Measurements from ENCODE around the gene LILRA2. TPM values are rescaled to one million over a fixed set of nuclear protein-coding genes. Genes with fewer than 3 reads are reported as not detected.

Gene LILRA2
- polyA plus RNA-seq, 6 donors from 2014 or later = 1.4 to 9.2 (median 2.9) TPM

DNA sequence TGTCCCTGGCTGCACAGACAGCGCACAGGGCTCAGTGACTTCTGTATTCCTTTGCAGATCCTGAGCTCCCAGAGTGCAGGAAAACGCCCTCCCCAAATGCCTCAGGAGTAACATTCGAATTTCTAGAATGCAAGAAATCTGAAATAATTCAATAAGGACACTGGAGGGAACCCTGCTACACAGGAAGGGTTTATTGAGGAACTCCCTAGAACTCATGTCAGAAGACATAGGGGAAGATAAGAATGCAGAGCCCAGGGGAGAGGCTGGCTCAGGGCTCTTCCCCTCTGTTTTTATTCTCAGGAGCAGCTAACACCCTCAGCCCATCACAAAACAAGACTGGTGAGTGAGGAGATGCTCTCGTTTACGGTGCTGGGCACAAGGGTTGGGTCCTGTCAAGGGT is 26.6 kb downstream of the LILRA2 start:
- Mint-ChIP-seq H3K4me3 (peak overlapping the region in 1 of 8 donors; percentile 5), H3K9me3 (peaks cover 0 to 5% (median 3%) of the 10 kb centered on the region in 7 donors), H3K4me1 (peaks cover 5 to 16% (median 13%) of the 10 kb centered on the region in 3 donors), H3K27me3 (peaks cover 13 to 32% (median 23%) of the 10 kb centered on the region in 3 donors), H3K36me3 (peaks cover 0 to 5% of the 10 kb centered on the region in 2 donors), H3K27ac (peak overlapping the region in 1 of 6 donors; percentile 56)
- DNase-seq (no peak), ATAC-seq (ENCODE audit: low read depth in 2 of 2) (no peak)

DNA sequence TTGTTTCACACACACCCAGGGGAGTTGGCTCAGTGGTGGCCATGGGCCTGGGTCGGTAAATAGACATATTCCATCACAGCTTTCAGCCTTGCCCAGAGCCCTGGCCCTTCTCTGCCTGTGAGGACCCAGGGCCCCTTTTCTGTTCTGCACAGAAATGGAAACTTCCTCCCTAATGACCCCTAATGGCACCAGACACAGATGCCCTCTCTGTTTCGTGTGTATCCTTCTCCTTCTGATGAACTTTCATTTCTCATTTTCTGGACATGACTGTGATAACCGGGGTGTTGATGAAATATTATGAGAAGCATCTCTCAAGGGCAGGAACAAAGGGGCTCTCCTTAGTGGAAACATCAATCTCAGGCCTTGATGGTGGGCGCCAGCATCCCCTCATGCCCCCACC is 32.6 kb downstream of the LILRA2 start:
- peaks cover 0 to 5% (median 3%) of the 10 kb centered on the region in 7 donors for H3K9me3 Mint-ChIP-seq
- peak; percentile 56 to 62 for ATAC-seq (ENCODE audit: low read depth in 2 of 2)
- H3K4me3 Mint-ChIP-seq = peak overlapping the region in 5 of 8 donors; percentile 26 to 87 (median 34)
- peak overlapping the region in 4 of 6 donors; percentile 26 to 72 (median 47) for H3K27ac Mint-ChIP-seq
- peaks cover 2 to 4% (median 3%) of the 10 kb centered on the region in 3 donors for H3K27me3 Mint-ChIP-seq
- peaks cover 0 to 7% of the 10 kb centered on the region in 2 donors for H3K36me3 Mint-ChIP-seq
- DNase-seq = no peak
- peaks cover 22 to 47% (median 32%) of the 10 kb centered on the region in 3 donors for H3K4me1 Mint-ChIP-seq

DNA sequence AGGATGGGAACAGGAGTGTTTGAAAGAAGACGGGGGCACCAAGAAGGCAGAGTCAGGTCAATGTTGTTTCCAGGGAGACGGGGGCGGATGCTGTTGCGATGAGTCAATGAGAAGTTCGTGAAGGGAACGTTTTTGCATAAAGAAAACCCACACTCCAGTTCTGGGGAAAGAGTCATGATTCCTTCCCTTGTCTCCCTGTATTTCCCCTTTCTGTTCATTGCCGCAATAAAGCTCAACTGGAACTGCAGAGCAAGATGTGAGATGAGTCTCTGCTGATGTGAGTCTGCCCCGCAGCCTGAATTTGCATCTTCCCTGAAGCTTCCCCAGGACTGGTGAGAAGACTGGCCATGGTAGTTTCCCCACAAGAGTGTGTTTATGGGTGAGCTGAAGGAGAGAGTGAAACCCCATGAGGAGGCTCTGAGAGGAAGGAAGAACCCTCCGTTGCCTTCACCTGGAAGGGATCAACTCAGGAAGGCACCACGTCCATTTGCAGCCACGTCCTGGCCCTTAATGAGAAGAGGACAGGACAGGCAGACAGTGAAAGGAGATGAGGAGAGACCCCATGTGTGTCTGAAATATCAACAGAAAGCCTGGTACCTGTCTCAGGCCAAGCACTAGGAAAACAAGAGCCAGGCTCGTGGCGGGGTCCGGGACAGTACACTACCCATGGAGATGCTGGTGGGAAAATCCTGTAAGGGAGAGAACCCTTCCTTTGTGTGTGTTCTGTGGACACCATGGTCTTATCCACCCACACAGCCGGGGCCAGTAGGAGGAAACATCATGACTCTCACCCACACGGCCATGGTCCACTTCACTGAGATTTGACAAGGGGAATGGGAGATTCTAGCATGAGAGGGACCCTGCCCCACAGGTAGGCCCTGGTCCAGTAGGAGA is 33.5 kb downstream of the LILRA2 start:
- peak overlapping the region in 5 of 6 donors; percentile 37 to 80 (median 64) for H3K27ac Mint-ChIP-seq
- peak; percentile 58 to 61 for ATAC-seq (ENCODE audit: low read depth in 2 of 2)
- no peak for DNase-seq
- peaks cover 0 to 7% of the 10 kb centered on the region in 2 donors for H3K36me3 Mint-ChIP-seq
- peaks cover 0 to 5% (median 3%) of the 10 kb centered on the region in 7 donors for H3K9me3 Mint-ChIP-seq
- peak overlapping the region in 6 of 8 donors; percentile 2 to 87 (median 39) for H3K4me3 Mint-ChIP-seq
- no peaks in the 10 kb centered on the region for H3K27me3 Mint-ChIP-seq
- H3K4me1 Mint-ChIP-seq = peaks cover 28 to 57% (median 40%) of the 10 kb centered on the region in 3 donors

DNA sequence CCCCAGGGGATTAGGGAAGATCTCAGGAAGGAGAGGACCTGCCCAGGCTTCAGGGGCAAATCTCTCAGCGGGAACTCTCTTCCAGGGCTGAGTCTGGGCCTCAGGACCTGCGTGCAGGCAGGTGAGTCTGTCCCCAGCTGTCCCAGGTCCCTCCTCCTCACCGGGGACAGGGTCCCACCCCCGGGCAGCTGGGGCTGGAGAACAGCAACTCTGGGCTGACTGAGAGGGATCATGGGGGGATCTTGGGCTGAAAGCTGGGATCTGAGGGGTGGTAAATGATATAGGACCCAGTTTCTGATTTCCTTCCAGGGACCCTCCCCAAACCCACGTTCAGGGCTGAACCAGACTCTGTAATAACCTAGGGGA is 34.2 kb downstream of the LILRA2 start:
- DNase-seq (no peak), ATAC-seq (ENCODE audit: low read depth in 2 of 2) (no peak)
- Mint-ChIP-seq H3K27me3 (no peaks in the 10 kb centered on the region), H3K9me3 (peaks cover 0 to 5% (median 3%) of the 10 kb centered on the region in 7 donors), H3K36me3 (peaks cover 0 to 7% of the 10 kb centered on the region in 2 donors), H3K4me3 (peak overlapping the region in 1 of 8 donors; percentile 67), H3K4me1 (peaks cover 35 to 62% (median 46%) of the 10 kb centered on the region in 3 donors), H3K27ac (peak overlapping the region in 3 of 6 donors; percentile 4 to 75 (median 59))

DNA sequence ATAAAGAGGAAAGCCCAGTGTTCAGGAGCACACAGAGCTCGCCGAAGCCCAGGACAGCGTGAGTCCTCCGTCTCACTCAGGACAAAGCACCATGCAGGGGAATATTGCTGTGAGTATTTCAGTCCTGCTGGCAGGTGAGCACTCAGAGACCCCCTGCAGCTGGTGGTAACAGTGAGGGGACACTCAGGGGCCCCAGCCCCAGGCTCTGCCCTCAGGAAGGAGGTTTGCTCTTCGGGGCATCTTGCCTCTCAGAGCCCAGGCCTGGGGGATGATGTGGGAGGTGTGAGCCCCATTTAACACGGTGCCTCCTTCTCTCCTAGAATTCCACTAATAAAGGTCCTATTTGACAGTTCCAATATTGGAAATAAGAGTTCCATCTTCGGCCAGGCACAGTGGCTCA is 34.6 kb downstream of the LILRA2 start:
- ATAC-seq (ENCODE audit: low read depth in 2 of 2) (no peak), DNase-seq (no peak)
- H3K9me3 Mint-ChIP-seq = peaks cover 0 to 5% (median 3%) of the 10 kb centered on the region in 7 donors
- H3K27me3 Mint-ChIP-seq = no peaks in the 10 kb centered on the region
- peaks cover 0 to 7% of the 10 kb centered on the region in 2 donors for H3K36me3 Mint-ChIP-seq
- H3K4me3 Mint-ChIP-seq = no peak overlapping the region
- no peak overlapping the region for H3K27ac Mint-ChIP-seq
- H3K4me1 Mint-ChIP-seq = peaks cover 35 to 66% (median 48%) of the 10 kb centered on the region in 3 donors

DNA sequence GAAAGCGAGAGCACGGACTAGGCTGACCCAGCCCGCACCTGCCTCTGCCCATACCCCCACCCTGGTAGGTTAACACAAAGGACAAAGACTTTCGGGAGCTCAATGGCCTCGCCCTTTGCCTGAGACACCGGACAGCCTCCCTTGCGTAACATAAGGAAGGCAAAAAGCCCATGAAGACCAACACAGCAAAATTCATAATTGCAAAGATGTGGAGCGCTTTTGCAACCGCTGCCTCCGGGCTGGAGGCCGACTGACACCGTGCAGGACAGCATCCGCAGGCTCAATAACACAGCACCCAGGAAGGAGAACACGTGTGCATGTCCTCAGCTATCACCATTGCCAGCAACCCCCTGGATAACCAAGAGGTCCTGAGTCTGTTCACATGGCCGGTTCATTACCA is 35.2 kb downstream of the LILRA2 start:
- no peaks in the 10 kb centered on the region for H3K27me3 Mint-ChIP-seq

DNA sequence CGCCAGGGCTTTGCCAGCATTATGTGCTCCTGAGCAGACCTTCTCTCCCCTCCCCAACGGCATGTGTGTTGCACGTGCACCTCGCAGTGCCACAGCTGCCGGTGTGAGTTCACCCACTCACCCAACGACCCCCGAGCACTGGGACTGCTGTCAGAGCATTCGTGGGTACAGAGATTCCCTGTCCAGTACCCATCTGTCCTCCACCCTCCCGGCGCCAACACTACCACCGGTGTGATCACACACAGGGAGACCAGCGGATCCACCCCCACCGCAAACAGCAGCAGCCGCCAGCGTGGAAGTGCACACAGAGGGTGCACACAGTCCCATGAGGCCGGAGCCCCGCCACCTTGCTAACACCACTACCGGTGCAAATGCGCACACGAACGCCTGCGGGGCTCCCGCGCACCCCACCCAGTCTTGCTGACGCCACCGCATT is 35.8 kb downstream of the LILRA2 start:
- no peak for ATAC-seq (ENCODE audit: low read depth in 2 of 2)
- Mint-ChIP-seq H3K4me3 (no peak overlapping the region), H3K27me3 (no peaks in the 10 kb centered on the region), H3K27ac (no peak overlapping the region), H3K36me3 (peaks cover 0 to 7% of the 10 kb centered on the region in 2 donors), H3K4me1 (peaks cover 45 to 75% (median 58%) of the 10 kb centered on the region in 3 donors), H3K9me3 (peaks cover 0 to 5% (median 3%) of the 10 kb centered on the region in 7 donors)
- DNase-seq = no peak

More for the DNA sequence above, 35.2 kb downstream of the LILRA2 start:
- Mint-ChIP-seq H3K4me3 (no peak overlapping the region), H3K4me1 (peaks cover 39 to 70% (median 52%) of the 10 kb centered on the region in 3 donors), H3K27ac (peak overlapping the region in 1 of 6 donors; percentile 33), H3K36me3 (peaks cover 0 to 7% of the 10 kb centered on the region in 2 donors), H3K9me3 (peaks cover 0 to 5% (median 3%) of the 10 kb centered on the region in 7 donors)
- no peak for ATAC-seq (ENCODE audit: low read depth in 2 of 2)
- DNase-seq = no peak

DNA sequence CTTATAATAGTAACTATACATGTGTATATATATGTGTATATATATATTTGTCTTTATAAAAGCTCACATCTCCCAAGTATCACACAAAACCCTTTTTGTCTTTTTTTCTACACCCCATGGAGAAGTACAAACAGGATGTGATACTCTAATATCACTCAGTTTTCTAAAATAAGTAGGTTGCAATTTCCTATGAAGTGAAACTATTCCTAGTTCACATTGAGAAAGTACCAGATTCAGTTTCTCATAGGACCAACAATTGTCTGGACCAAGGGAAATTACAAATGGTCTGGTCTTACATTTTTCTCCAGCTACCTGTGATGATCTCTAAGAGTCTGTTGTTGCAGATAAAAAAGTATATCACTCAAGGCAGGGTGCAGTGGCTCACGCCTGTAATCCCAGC is 38.8 kb downstream of the LILRA2 start:
- peak; percentile 20 for DNase-seq
- H3K36me3 Mint-ChIP-seq = no peaks in the 10 kb centered on the region
- peaks cover 59 to 81% (median 68%) of the 10 kb centered on the region in 3 donors for H3K4me1 Mint-ChIP-seq
- H3K4me3 Mint-ChIP-seq = peak overlapping the region; percentile 66 to 80 (median 73)
- peak overlapping the region; percentile 38 to 88 (median 78) for H3K27ac Mint-ChIP-seq
- ATAC-seq (ENCODE audit: low read depth in 2 of 2) = peak; percentile 22 to 48
- H3K9me3 Mint-ChIP-seq = peaks cover 0 to 4% (median 0%) of the 10 kb centered on the region in 7 donors
- H3K27me3 Mint-ChIP-seq = no peaks in the 10 kb centered on the region

DNA sequence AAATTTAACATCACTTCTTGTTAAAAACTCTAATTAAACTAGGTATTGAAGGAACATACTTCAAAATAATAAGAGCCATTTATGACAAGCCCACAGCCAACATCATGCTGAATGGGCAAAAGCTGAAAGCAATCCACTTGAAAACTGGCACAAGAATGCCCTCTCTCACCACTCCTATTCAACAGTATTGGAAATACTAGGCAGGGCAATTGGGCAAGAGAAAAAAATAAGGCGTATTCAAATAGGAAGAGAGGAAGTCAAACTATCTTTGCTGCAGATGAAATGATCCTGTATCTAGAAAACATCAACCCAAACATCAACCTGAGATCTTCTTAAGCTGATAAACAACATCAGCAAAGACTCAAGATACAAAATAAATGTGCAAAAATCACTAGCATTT is 41.1 kb downstream of the LILRA2 start:
- Mint-ChIP-seq H3K4me3 (peak overlapping the region in 7 of 8 donors; percentile 10 to 98 (median 36)), H3K4me1 (peaks cover 62 to 72% (median 64%) of the 10 kb centered on the region in 3 donors), H3K27ac (peak overlapping the region in 3 of 6 donors; percentile 77 to 79 (median 78)), H3K36me3 (no peaks in the 10 kb centered on the region), H3K27me3 (no peaks in the 10 kb centered on the region), H3K9me3 (peaks cover 0 to 4% (median 0%) of the 10 kb centered on the region in 7 donors)
- no peak for DNase-seq
- no peak for ATAC-seq (ENCODE audit: low read depth in 2 of 2)

DNA sequence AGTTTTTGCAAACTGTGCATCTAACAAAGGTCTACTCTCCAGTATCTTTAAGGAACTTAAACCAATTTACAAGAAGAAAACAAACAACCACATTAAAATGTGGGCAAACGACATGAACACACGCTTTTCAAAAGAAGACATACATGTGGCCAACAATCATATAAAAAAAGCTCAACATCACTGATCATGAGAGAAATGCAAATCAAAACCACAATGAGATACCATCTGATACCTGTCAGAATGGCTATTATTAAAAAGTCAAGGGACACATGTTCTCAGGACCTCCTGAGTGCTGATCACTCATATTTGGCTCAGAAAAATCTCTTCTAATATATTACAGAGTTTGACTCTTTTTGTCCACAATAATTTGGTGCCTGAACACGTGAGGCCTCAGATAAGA is 42.5 kb downstream of the LILRA2 start:
- ATAC-seq (ENCODE audit: low read depth in 2 of 2) = peak; percentile 66 to 70
- Mint-ChIP-seq H3K4me1 (peaks cover 62 to 79% (median 66%) of the 10 kb centered on the region in 3 donors), H3K36me3 (no peaks in the 10 kb centered on the region), H3K4me3 (peak overlapping the region; percentile 90 to 100 (median 96)), H3K27me3 (no peaks in the 10 kb centered on the region), H3K9me3 (peaks cover 0 to 4% (median 0%) of the 10 kb centered on the region in 7 donors), H3K27ac (peak overlapping the region; percentile 90 to 99 (median 98))
- peak; percentile 59 for DNase-seq

DNA sequence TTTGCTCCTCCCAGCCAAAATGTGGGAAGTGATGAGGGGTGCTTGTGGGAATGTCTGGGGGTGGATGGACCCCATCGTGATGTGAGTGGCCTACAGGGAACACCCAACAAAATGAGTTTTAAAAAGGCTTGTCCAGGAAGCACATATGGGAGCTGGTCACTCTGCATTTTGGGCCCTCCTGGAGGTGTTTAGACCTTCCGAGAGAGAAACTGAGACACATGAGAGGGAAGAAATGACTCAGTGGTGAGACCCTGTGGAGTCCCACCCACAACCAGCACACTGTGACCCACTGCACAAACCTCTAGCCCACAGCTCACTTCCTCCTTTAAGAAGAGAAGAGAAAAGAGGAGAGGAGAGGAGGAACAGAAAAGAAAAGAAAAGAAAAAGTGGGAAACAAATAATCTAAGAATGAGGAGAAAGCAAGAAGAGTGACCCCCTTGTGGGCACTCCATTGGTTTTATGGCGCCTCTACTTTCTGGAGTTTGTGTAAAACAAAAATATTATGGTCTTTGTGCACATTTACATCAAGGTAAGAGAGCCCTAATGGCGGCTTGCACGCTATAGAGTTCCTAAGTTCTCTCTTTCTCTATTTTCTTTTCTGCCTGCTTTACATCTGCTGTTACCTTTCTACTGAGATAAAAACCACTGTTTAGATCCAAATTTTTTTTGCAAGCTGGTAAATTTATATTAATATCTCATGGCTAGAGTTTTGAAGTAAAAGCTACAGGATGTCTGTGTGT is 43.4 kb downstream of the LILRA2 start:
- ATAC-seq (ENCODE audit: low read depth in 2 of 2) (peak; percentile 67 to 72), DNase-seq (peak; percentile 51)
- Mint-ChIP-seq H3K27me3 (no peaks in the 10 kb centered on the region), H3K36me3 (peaks cover 0 to 7% of the 10 kb centered on the region in 2 donors), H3K27ac (peak overlapping the region; percentile 90 to 99 (median 98)), H3K4me3 (peak overlapping the region; percentile 90 to 100 (median 96)), H3K4me1 (peaks cover 62 to 80% (median 69%) of the 10 kb centered on the region in 3 donors), H3K9me3 (peaks cover 0 to 4% (median 0%) of the 10 kb centered on the region in 7 donors)

DNA sequence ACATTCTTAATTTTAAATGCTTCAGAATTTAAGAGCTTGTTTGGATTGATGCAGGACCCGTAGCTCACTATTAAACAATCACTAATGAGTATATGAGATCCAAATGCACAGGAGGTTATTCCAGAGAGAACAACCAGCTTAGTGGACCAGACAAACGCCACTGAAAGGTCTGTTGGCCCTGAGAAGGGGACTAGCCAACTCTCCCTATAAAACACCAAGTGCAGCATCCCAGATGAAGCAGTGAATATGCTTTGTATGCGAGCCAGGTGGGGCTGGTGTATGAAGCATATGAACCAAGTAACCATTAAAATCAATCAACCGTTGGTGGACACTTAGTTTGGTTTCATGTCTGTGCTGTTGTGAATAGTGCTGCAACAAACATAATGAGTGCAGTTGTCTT is 46.9 kb downstream of the LILRA2 start:
- Mint-ChIP-seq H3K27me3 (no peaks in the 10 kb centered on the region), H3K4me1 (peaks cover 55 to 82% (median 73%) of the 10 kb centered on the region in 3 donors), H3K9me3 (peaks cover 0 to 2% (median 0%) of the 10 kb centered on the region in 7 donors), H3K4me3 (peak overlapping the region; percentile 21 to 95 (median 74)), H3K27ac (peak overlapping the region in 4 of 6 donors; percentile 49 to 78 (median 74)), H3K36me3 (peaks cover 0 to 9% of the 10 kb centered on the region in 2 donors)
- no peak for DNase-seq
- no peak for ATAC-seq (ENCODE audit: low read depth in 2 of 2)

DNA sequence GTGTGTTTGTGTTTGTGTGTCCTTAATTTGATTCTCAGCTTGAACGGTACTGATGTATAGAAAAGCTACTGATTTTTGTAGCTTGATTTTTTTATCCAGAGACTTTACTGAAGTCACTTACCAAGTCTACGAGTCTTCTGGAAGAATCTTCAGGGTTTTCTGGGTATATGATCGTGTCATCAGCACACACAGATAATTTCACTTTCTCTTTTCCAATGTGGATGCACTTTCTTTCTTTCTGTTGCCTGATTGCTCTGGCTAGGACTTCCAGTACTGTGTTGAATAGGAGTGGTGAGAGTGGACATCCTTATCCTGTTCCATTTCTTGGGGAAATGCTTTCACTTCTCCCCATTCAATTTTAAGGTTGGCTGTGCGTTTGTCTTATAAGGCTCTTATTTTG is 48.8 kb downstream of the LILRA2 start:
- peak overlapping the region; percentile 72 to 97 (median 86) for H3K27ac Mint-ChIP-seq
- no peak for DNase-seq
- H3K27me3 Mint-ChIP-seq = no peaks in the 10 kb centered on the region
- peak overlapping the region; percentile 64 to 95 (median 80) for H3K4me3 Mint-ChIP-seq
- H3K4me1 Mint-ChIP-seq = peaks cover 53 to 83% (median 72%) of the 10 kb centered on the region in 3 donors
- H3K36me3 Mint-ChIP-seq = peaks cover 11 to 22% of the 10 kb centered on the region in 2 donors
- ATAC-seq (ENCODE audit: low read depth in 2 of 2) = no peak
- H3K9me3 Mint-ChIP-seq = peaks cover 0 to 4% (median 0%) of the 10 kb centered on the region in 7 donors

Data from naive B cell (primary cell).